K562 (cell line): ENCODE results near the gene SNRNP200. TPM values are rescaled to one million over a fixed set of nuclear protein-coding genes. Genes with fewer than 3 reads are reported as not detected.

Experiments
- HSF4 ChIP-seq: fragments of 250-450 bp; sonication (Bioruptor Pico); IDR thresholded peaks from 2 replicates; pipeline ENCODE4 v2.1.2; 2022; ENCODE audit warnings: mild to moderate bottlenecking, moderate library complexity, borderline replicate concordance
- RBBP5 ChIP-seq: fragments of 200-600 bp; sonication (generic); IDR thresholded peaks from 2 replicates; pipeline ENCODE4 v1.6.1; 2012; ENCODE audit warnings: borderline replicate concordance, mild to moderate bottlenecking, low read length, control low read depth, inconsistent platforms; ENCODE audit not compliant: insufficient read depth, poor library complexity, severe bottlenecking
- SAP30 ChIP-seq: fragments of 200-600 bp; sonication (generic); IDR thresholded peaks from 2 replicates; pipeline ENCODE4 v1.6.1; 2012; ENCODE audit warnings: borderline replicate concordance, low read depth, mild to moderate bottlenecking, moderate library complexity, low read length, control low read depth, inconsistent platforms; ENCODE audit not compliant: insufficient read depth, poor library complexity, severe bottlenecking
- SMAD1 ChIP-seq: fragments of 150-350 bp; IDR thresholded peaks from 2 replicates; pipeline ENCODE4 v1.6.1; 2014; ENCODE audit warnings: low read length, low read depth; ENCODE audit not compliant: partially characterized antibody
- ZZZ3 ChIP-seq: fragments of 450-650 bp; IDR thresholded peaks from 2 replicates; pipeline ENCODE4 v1.6.1; 2016; ENCODE audit warnings: antibody characterized with exemption, mild to moderate bottlenecking, moderate library complexity
- polyA plus RNA-seq, 8 experiments: library from polyadenylated mRNA; depleted of rRNA in 4 of 8; stranded (reverse) in 5 of 8; unstranded in 3 of 8; fragments of >200 nt; fragmentation: Nextera tagmentation in 2 of 8; fragmentation: Illumina TruSeq in 1 of 8; extraction: Ambion mirVana in 2 of 8; extraction: Trizol in 1 of 8; gene quantifications; 2 replicates each; pipeline versions ENCODE4 v1.2.1 to v1.2.3, GENCODE V29; 2011 to 2014; ENCODE audit warnings: inconsistent platforms in 1 of 8, missing spikeins in 1 of 8
- total RNA-seq, 7 experiments: library from RNA; depleted of rRNA in 6 of 7; stranded (reverse); fragments of >200 nt in 6 of 7; fragmentation: Illumina TruSeq in 2 of 7; extraction: Trizol in 2 of 7; gene quantifications; 2 replicates each; pipeline versions ENCODE4 v1.2.1 to v1.2.3, GENCODE V29; 2011 to 2021; ENCODE audit warnings: low replicate concordance in 1 of 7
- TF ChIP-seq, protein P1 (sequence below): sonication (generic); formaldehyde crosslinking; IDR thresholded peaks from 2 replicates; pipeline ENCODE4 v1.8.1; 2023; ENCODE audit warnings: missing genetic modification reagents, mild to moderate bottlenecking, borderline replicate concordance

Gene SNRNP200
- total and polyA plus RNA-seq, 9 of the 15 experiments (the other 6 are each of a cell fraction or from before 2014, with no cell fraction given), result 76.1 to 231 (median 155) TPM

DNA sequence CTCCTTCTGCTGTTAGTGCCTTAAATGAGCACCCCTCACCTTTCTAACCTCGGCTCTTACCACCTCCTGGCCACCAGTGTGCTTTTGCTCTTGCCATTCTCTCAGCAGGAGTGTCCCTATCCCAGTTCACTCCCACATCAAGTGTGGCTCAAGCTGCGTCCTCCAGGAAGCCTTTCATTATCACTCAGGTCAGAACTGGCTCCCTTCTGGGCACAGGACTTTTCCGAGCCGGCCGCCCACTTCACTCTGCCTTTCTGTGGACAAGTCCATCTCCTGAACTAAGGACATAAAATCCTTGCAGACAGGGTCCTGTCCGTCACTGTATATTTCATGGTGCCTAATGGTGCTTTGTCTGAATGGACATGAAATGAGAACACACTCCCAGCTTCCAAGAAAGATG is 55.2 kb downstream of the SNRNP200 start (continued):
- TF ChIP-seq, protein P1, sequence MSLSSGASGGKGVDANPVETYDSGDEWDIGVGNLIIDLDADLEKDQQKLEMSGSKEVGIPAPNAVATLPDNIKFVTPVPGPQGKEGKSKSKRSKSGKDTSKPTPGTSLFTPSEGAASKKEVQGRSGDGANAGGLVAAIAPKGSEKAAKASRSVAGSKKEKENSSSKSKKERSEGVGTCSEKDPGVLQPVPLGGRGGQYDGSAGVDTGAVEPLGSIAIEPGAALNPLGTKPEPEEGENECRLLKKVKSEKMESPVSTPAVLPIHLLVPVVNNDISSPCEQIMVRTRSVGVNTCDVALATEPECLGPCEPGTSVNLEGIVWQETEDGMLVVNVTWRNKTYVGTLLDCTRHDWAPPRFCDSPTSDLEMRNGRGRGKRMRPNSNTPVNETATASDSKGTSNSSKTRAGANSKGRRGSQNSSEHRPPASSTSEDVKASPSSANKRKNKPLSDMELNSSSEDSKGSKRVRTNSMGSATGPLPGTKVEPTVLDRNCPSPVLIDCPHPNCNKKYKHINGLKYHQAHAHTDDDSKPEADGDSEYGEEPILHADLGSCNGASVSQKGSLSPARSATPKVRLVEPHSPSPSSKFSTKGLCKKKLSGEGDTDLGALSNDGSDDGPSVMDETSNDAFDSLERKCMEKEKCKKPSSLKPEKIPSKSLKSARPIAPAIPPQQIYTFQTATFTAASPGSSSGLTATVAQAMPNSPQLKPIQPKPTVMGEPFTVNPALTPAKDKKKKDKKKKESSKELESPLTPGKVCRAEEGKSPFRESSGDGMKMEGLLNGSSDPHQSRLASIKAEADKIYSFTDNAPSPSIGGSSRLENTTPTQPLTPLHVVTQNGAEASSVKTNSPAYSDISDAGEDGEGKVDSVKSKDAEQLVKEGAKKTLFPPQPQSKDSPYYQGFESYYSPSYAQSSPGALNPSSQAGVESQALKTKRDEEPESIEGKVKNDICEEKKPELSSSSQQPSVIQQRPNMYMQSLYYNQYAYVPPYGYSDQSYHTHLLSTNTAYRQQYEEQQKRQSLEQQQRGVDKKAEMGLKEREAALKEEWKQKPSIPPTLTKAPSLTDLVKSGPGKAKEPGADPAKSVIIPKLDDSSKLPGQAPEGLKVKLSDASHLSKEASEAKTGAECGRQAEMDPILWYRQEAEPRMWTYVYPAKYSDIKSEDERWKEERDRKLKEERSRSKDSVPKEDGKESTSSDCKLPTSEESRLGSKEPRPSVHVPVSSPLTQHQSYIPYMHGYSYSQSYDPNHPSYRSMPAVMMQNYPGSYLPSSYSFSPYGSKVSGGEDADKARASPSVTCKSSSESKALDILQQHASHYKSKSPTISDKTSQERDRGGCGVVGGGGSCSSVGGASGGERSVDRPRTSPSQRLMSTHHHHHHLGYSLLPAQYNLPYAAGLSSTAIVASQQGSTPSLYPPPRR (CRISPR knock-in tag), result no peak
- TF ChIP-seq SAP30 (no peak), SMAD1 (no peak), ZZZ3 (no peak), RBBP5 (no peak), HSF4 (CRISPR knock-in tag) (no peak)
